ENCODE data around the gene CLDN22. TPM values are rescaled to one million over a fixed set of nuclear protein-coding genes. Genes with fewer than 3 reads are reported as not detected.

The CLDN22 gene
- total and polyA plus RNA-seq, 2 donors, result not detected

DNA sequence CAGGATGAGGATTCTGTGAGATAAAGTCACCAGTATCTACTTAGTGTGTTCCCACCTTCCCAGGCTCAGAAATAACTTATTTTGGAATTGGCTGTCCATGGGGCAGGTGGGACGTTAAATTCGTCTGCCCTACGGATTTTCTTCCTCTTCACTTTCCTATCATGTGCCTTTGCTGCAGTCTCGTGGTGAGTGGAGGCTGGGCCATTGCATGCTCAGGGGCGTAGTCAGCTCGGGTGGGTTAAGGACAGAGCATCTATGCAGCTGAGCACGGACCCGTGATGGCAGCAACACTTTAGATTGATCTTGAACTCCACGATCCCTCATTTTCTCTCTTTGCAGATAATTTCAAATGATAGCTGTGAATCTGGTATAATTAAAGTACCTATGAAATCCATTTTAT is 51.5 kb downstream of the CLDN22 start:
- no peak overlapping the region for H3K4me3 ChIP-seq (ENCODE audit: low read depth, low read length)
- H3K4me1 ChIP-seq (ENCODE audit: insufficient read depth), result peaks cover 2% of the 10 kb centered on the region
- no peak for DNase-seq (ENCODE audit: extremely low spot score)
- WGBS, result 91% methylated on average over 9 of the region's 9 CpGs
- peaks cover 2% of the 10 kb centered on the region for H3K36me3 ChIP-seq (ENCODE audit: insufficient read depth)
- no peak overlapping the region for H3K27ac ChIP-seq (ENCODE audit: low read depth)

Other genes starting within 250 kb of the CLDN22 start
- 42.0 TPM for gene WWC2, start 221.0 kb downstream of the CLDN22 start, total RNA-seq
- gene WWC2, start 221.0 kb downstream of the CLDN22 start, polyA plus RNA-seq, result 10.8 TPM
- gene CLDN24, start 2.1 kb upstream of the CLDN22 start, total RNA-seq, result not detected
- not detected for gene CLDN24, start 2.1 kb upstream of the CLDN22 start, polyA plus RNA-seq
- gene CDKN2AIP, start 124.4 kb upstream of the CLDN22 start, total RNA-seq, result 19.6 TPM
- 19.1 TPM for gene CDKN2AIP, start 124.4 kb upstream of the CLDN22 start, polyA plus RNA-seq
- gene ING2, start 184.8 kb upstream of the CLDN22 start, total RNA-seq, result 13.9 TPM
- 15.5 TPM for gene ING2, start 184.8 kb upstream of the CLDN22 start, polyA plus RNA-seq